Loucy (cell line): Measurements from ENCODE around the gene FGFR2.

Experiments
- H2AFZ ChIP-seq: fragments of 200-600 bp; sonication (generic); 2 replicates; pipeline ENCODE4 v1.6.0; 2016; ENCODE audit warnings: antibody characterized with exemption, mild to moderate bottlenecking, low read length, moderate library complexity
- H3F3A ChIP-seq: fragments of 200-600 bp; 2 replicates; pipeline ENCODE4 v1.6.0; 2016; ENCODE audit warnings: antibody characterized with exemption, low read depth, mild to moderate bottlenecking
- H3K27me3 ChIP-seq: fragments of 200-600 bp; sonication (generic); 2 replicates; pipeline ENCODE4 v1.6.1; 2014; ENCODE audit warnings: low read length, mild to moderate bottlenecking; ENCODE audit not compliant: insufficient read depth, poor library complexity, severe bottlenecking
- H3K36me3 ChIP-seq: fragments of 200-600 bp; sonication (generic); 2 replicates; pipeline ENCODE4 v1.6.1; 2016; ENCODE audit warnings: low read length; ENCODE audit not compliant: insufficient read depth
- H3K4me1 ChIP-seq: fragments of 200-600 bp; sonication (generic); 2 replicates; pipeline ENCODE4 v1.5.1; 2014; ENCODE audit warnings: low read length, mild to moderate bottlenecking; ENCODE audit not compliant: insufficient read depth, poor library complexity, severe bottlenecking
- H3K4me2 ChIP-seq: fragments of 200-600 bp; sonication (generic); 2 replicates; pipeline ENCODE4 v1.6.0; 2014; ENCODE audit warnings: antibody characterized with exemption, low read length, low read depth, mild to moderate bottlenecking; ENCODE audit not compliant: poor library complexity, severe bottlenecking
- H3K4me3 ChIP-seq: fragments of 200-600 bp; sonication (generic); 2 replicates; pipeline ENCODE4 v1.5.1; 2014; ENCODE audit warnings: low read length, mild to moderate bottlenecking, mixed read lengths; ENCODE audit not compliant: poor library complexity, severe bottlenecking
- H3K79me2 ChIP-seq: fragments of 200-600 bp; sonication (generic); 2 replicates; pipeline ENCODE4 v1.6.1; 2014; ENCODE audit warnings: low read length; ENCODE audit not compliant: insufficient read depth
- H3K9ac ChIP-seq: fragments of 200-600 bp; sonication (generic); 2 replicates; pipeline ENCODE4 v1.6.0; 2014; ENCODE audit warnings: mild to moderate bottlenecking, low read depth, low read length, moderate library complexity; ENCODE audit not compliant: poor library complexity, severe bottlenecking
- H3K9me2 ChIP-seq: fragments of 200-600 bp; sonication (generic); replicated peaks from 2 replicates; pipeline ENCODE4 v1.6.1; 2016; ENCODE audit warnings: low read depth, low read length, mixed read lengths
- H3K9me3 ChIP-seq: fragments of 200-600 bp; sonication (generic); 2 replicates; pipeline ENCODE4 v1.6.1; 2014; ENCODE audit warnings: mild to moderate bottlenecking, antibody characterized with exemption, low read length, low read depth; ENCODE audit not compliant: insufficient read depth
- H4K20me1 ChIP-seq: fragments of 200-600 bp; sonication (generic); 2 replicates; pipeline ENCODE4 v1.6.0; 2014; ENCODE audit warnings: antibody characterized with exemption, low read length, mild to moderate bottlenecking; ENCODE audit not compliant: insufficient read depth, poor library complexity, severe bottlenecking
- CTCF ChIP-seq: fragments of 200-600 bp; sonication (generic); conservative IDR thresholded peaks from 2 replicates; pipeline ENCODE4 v1.5.1; 2014; ENCODE audit warnings: mild to moderate bottlenecking, antibody characterized with exemption, low read length
- EZH2phosphoT487 ChIP-seq: fragments of 200-600 bp; IDR thresholded peaks from 2 replicates; pipeline ENCODE4 v1.6.1; 2018; ENCODE audit warnings: antibody characterized with exemption, mild to moderate bottlenecking, moderate library complexity, borderline replicate concordance

FGFR2 gene

GRCh38 chr10:121485436-121486139 lies 112.7 kb downstream of the FGFR2 start:
- Histone ChIP-seq H4K20me1 (no peaks in the 10 kb centered on the region), H3K9me3 (0 out of 2 replicates have a peak, but pooled peaks cover 7% of the 10 kb centered on the region), H3F3A (no peaks in the 10 kb centered on the region), H3K9me2 (no peaks in the 10 kb centered on the region), H3K4me2 (no peak overlapping the region), H3K4me1 (no peaks in the 10 kb centered on the region), H3K27me3 (no peaks in the 10 kb centered on the region), H3K36me3 (no peaks in the 10 kb centered on the region), H3K79me2 (no peaks in the 10 kb centered on the region), H3K9ac (no peak overlapping the region), H2AFZ (no peak overlapping the region), H3K4me3 (no peak overlapping the region)
- TF ChIP-seq EZH2phosphoT487 (no peak), CTCF (no peak)

- no peak overlapping the region for H3K4me3 ChIP-seq
- H3K9ac ChIP-seq = no peak overlapping the region
- H4K20me1 ChIP-seq = no peaks in the 10 kb centered on the region
- no peaks in the 10 kb centered on the region for H3K9me2 ChIP-seq
- H3F3A ChIP-seq = no peaks in the 10 kb centered on the region
- H3K4me2 ChIP-seq = no peak overlapping the region
- no peaks in the 10 kb centered on the region for H3K27me3 ChIP-seq
- no peak overlapping the region for H2AFZ ChIP-seq
- TF ChIP-seq CTCF (no peak), EZH2phosphoT487 (no peak)
- no peaks in the 10 kb centered on the region for H3K4me1 ChIP-seq
- no peaks in the 10 kb centered on the region for H3K79me2 ChIP-seq
- 0 out of 2 replicates have a peak, but pooled peaks cover 4% of the 10 kb centered on the region for H3K9me3 ChIP-seq
- no peaks in the 10 kb centered on the region for H3K36me3 ChIP-seq
Measured at GRCh38 chr10:121484816-121485215, 113.4 kb downstream of the FGFR2 start.

- TF ChIP-seq EZH2phosphoT487 (no peak), CTCF (no peak)
- no peaks in the 10 kb centered on the region for H4K20me1 ChIP-seq
- no peaks in the 10 kb centered on the region for H3K4me1 ChIP-seq
- no peak overlapping the region for H3K4me2 ChIP-seq
- 0 out of 2 replicates have a peak, but pooled peaks cover 4% of the 10 kb centered on the region for H3K9me3 ChIP-seq
- no peak overlapping the region for H2AFZ ChIP-seq
- H3K36me3 ChIP-seq = no peaks in the 10 kb centered on the region
- H3K79me2 ChIP-seq = no peaks in the 10 kb centered on the region
- H3K4me3 ChIP-seq = no peak overlapping the region
- H3F3A ChIP-seq = no peaks in the 10 kb centered on the region
- H3K9ac ChIP-seq = no peak overlapping the region
- no peaks in the 10 kb centered on the region for H3K9me2 ChIP-seq
- no peaks in the 10 kb centered on the region for H3K27me3 ChIP-seq
Measured at GRCh38 chr10:121484401-121484800, 113.8 kb downstream of the FGFR2 start.
